ENCODE data around the gene NDUFAF3.

Gene NDUFAF3

DNA sequence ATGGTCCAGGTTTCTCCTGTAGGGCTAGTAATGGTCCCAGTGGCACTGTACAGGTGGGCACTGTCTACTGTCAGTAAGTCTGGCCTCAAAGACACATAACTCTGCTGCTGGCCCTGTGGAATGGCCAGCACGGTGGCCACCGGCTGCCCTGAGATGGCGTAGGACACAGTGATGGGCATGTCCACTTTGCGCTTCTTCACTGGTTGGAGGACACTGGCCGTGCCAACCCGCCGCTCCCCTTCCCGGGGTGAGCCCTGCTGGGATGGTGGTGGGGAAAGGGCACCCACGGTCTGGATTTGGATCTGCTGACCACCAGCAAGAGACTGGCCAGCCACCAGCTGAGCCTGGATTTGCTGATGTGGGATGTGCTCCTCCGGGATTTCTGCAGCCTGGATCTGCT lies 35.3 kb downstream of the NDUFAF3 start:
- Histone ChIP-seq H3K9me3 (ENCODE audit: severe bottlenecking) (no peaks in the 10 kb centered on the region), H3K27ac (ENCODE audit: poor library complexity, severe bottlenecking) (no peak overlapping the region), H3K4me1 (ENCODE audit: insufficient read depth, poor library complexity, severe bottlenecking) (no peaks in the 10 kb centered on the region), H3K36me3 (ENCODE audit: low read depth) (peaks cover 69% of the 10 kb centered on the region), H3K4me3 (ENCODE audit: severe bottlenecking) (no peak overlapping the region), H3K27me3 (ENCODE audit: insufficient read depth, poor library complexity, severe bottlenecking) (no peaks in the 10 kb centered on the region)
- no peak for DNase-seq (ENCODE audit: low spot score)
- no peak for ATAC-seq (ENCODE audit: low read depth)
- TF ChIP-seq, protein P1, sequence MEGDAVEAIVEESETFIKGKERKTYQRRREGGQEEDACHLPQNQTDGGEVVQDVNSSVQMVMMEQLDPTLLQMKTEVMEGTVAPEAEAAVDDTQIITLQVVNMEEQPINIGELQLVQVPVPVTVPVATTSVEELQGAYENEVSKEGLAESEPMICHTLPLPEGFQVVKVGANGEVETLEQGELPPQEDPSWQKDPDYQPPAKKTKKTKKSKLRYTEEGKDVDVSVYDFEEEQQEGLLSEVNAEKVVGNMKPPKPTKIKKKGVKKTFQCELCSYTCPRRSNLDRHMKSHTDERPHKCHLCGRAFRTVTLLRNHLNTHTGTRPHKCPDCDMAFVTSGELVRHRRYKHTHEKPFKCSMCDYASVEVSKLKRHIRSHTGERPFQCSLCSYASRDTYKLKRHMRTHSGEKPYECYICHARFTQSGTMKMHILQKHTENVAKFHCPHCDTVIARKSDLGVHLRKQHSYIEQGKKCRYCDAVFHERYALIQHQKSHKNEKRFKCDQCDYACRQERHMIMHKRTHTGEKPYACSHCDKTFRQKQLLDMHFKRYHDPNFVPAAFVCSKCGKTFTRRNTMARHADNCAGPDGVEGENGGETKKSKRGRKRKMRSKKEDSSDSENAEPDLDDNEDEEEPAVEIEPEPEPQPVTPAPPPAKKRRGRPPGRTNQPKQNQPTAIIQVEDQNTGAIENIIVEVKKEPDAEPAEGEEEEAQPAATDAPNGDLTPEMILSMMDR (IDR thresholded peaks at IDR 0.05; ENCODE audit: poor library complexity, severe bottlenecking) = no peak

DNA sequence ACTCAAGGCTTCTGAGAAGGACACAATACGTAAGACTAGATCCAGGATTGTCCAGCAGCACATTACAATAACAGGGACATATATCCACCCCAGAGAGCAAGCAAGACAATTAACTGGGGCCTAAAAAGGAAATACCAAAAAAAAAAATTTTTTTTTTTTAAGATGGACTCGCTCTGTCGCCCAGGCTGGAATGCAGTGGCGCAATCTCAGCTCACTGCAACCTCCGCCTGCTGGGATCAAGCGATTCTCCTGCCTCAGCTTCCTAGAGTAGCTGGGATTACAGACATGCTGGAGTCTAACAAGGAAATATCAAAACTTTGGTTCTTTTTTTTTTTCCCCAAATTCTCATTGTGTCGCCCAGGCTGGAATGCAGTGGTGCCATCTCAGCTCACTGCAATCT lies 36.1 kb downstream of the NDUFAF3 start:
- no peaks in the 10 kb centered on the region for H3K4me1 ChIP-seq (ENCODE audit: insufficient read depth, poor library complexity, severe bottlenecking)
- DNase-seq (ENCODE audit: low spot score) (no peak), ATAC-seq (ENCODE audit: low read depth) (no peak)
- H3K4me3 ChIP-seq (ENCODE audit: severe bottlenecking) = no peak overlapping the region
- TF ChIP-seq, protein P1 (IDR thresholded peaks at IDR 0.05; ENCODE audit: poor library complexity, severe bottlenecking) = no peak
- peaks cover 64% of the 10 kb centered on the region for H3K36me3 ChIP-seq (ENCODE audit: low read depth)
- no peak overlapping the region for H3K27ac ChIP-seq (ENCODE audit: poor library complexity, severe bottlenecking)
- no peaks in the 10 kb centered on the region for H3K9me3 ChIP-seq (ENCODE audit: severe bottlenecking)
- H3K27me3 ChIP-seq (ENCODE audit: insufficient read depth, poor library complexity, severe bottlenecking) = no peaks in the 10 kb centered on the region
